Smooth muscle cell (in vitro differentiated cells): ENCODE measurements around the gene KCNH8. TPM values are rescaled to one million over a fixed set of nuclear protein-coding genes. Genes with fewer than 3 reads are reported as not detected.

ENCODE experiments used
- DNase-seq: peaks from one replicate; lab custom pipeline; 2025; ENCODE audit not compliant: unreplicated experiment; lab: John Stamatoyannopoulos, UW
- H2AFZ ChIP-seq: fragments of 200-600 bp; sonication (generic); 2 replicates; pipeline ENCODE4 v1.6.0; 2016; ENCODE audit warnings: antibody characterized with exemption, low read depth, mild to moderate bottlenecking
- H3F3A ChIP-seq: fragments of 200-600 bp; sonication (generic); 2 replicates; pipeline ENCODE4 v1.6.0; 2017; ENCODE audit warnings: antibody characterized with exemption, low read depth
- H3K27ac ChIP-seq: fragments of 200-600 bp; sonication (generic); 2 replicates; pipeline ENCODE4 v1.5.1; 2016; ENCODE audit warnings: low read depth, mild to moderate bottlenecking
- H3K27me3 ChIP-seq: fragments of 200-600 bp; sonication (generic); 2 replicates; pipeline ENCODE4 v1.6.1; 2016; ENCODE audit warnings: low read depth, mild to moderate bottlenecking
- H3K36me3 ChIP-seq: fragments of 200-600 bp; sonication (generic); 2 replicates; pipeline ENCODE4 v1.5.1; 2016; ENCODE audit warnings: low read depth
- H3K4me1 ChIP-seq: fragments of 200-600 bp; sonication (generic); 2 replicates; pipeline ENCODE4 v1.5.1; 2016; ENCODE audit warnings: low read depth
- H3K4me2 ChIP-seq: fragments of 200-600 bp; sonication (generic); 2 replicates; pipeline ENCODE4 v1.6.0; 2016; ENCODE audit warnings: mild to moderate bottlenecking
- H3K4me3 ChIP-seq: fragments of 200-600 bp; sonication (generic); 2 replicates; pipeline ENCODE4 v1.5.1; 2016; ENCODE audit warnings: mild to moderate bottlenecking
- H3K79me2 ChIP-seq: fragments of 200-600 bp; sonication (generic); 2 replicates; pipeline ENCODE4 v1.6.0; 2016; ENCODE audit warnings: low read depth, mild to moderate bottlenecking
- H3K9ac ChIP-seq: fragments of 200-600 bp; sonication (generic); 2 replicates; pipeline ENCODE4 v1.6.0; 2016; ENCODE audit warnings: low read depth
- H3K9me3 ChIP-seq: fragments of 200-600 bp; sonication (generic); replicated peaks from 2 replicates; pipeline ENCODE4 v1.5.1; 2016; ENCODE audit warnings: low read depth
- H4K20me1 ChIP-seq: fragments of 200-600 bp; sonication (generic); 2 replicates; pipeline ENCODE4 v1.6.0; 2016; ENCODE audit warnings: low read depth
- WGBS: methylation state at CpG from one replicate; pipeline ENCODE4 v1.1.7; 2016; ENCODE audit warnings: low lambda C conversion rate; 5-methylcytosine and 5-hydroxymethylcytosine counted together
- polyA plus RNA-seq: library from polyadenylated mRNA; unstranded; fragments of >200 nt; fragmentation: Nextera tagmentation; extraction: Ambion mirVana; gene quantifications from 2 replicates; pipeline ENCODE4 v1.2.1, GENCODE V29; 2016
- total RNA-seq: library from RNA; depleted of rRNA; stranded (reverse); fragments of >200 nt; gene quantifications from 2 replicates; pipeline ENCODE4 v1.2.3, GENCODE V29; 2014
- TF ChIP-seq, protein P1 (sequence below): fragments of 200-600 bp; sonication (generic); IDR thresholded peaks from 2 replicates; pipeline ENCODE4 v1.5.1; 2017; ENCODE audit warnings: borderline replicate concordance, mild to moderate bottlenecking, antibody characterized with exemption; ENCODE audit not compliant: insufficient read depth, poor library complexity, severe bottlenecking

The KCNH8 gene
- total and polyA plus RNA-seq, 2 experiments from 2014 or later, result 0.05 to 2.9 TPM

DNA sequence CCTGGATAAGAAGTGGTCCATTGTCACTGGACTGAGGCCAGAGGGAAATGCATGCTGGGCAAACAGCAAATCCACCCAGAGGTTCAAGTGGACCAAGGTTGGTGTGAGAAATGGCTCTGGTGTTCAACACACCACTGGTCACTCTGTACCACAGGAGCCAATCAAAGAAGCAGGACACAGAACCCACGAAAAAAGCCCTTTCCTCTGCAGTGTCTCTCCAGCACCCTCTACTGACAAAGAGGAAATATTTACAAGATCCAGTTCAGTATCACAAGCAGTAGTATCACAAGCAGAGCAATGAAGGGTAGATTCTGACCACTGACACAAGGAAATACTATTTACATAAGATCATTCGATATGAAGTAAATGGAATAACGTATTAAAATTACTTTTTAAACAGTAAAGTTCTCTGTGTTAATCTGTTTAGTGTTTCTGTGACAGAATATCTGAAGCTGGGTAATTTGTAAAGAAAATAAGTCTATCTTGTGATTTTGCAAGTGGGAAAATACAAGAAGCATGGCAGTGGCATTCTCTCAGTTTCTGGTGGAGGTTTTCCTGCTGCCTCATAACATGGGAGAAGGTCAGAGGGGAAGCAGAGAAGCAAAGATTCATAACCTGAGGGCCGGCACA, 395.0 kb downstream of the KCNH8 start:
- Histone ChIP-seq H3K27me3 (no peaks in the 10 kb centered on the region), H3K9ac (no peak overlapping the region), H3F3A (no peaks in the 10 kb centered on the region), H4K20me1 (no peaks in the 10 kb centered on the region), H3K36me3 (no peaks in the 10 kb centered on the region), H2AFZ (no peak overlapping the region), H3K4me3 (no peak overlapping the region), H3K4me1 (peaks cover 12% of the 10 kb centered on the region), H3K27ac (no peak overlapping the region), H3K9me3 (no peaks in the 10 kb centered on the region), H3K4me2 (no peak overlapping the region), H3K79me2 (no peaks in the 10 kb centered on the region)
- TF ChIP-seq, protein P1, sequence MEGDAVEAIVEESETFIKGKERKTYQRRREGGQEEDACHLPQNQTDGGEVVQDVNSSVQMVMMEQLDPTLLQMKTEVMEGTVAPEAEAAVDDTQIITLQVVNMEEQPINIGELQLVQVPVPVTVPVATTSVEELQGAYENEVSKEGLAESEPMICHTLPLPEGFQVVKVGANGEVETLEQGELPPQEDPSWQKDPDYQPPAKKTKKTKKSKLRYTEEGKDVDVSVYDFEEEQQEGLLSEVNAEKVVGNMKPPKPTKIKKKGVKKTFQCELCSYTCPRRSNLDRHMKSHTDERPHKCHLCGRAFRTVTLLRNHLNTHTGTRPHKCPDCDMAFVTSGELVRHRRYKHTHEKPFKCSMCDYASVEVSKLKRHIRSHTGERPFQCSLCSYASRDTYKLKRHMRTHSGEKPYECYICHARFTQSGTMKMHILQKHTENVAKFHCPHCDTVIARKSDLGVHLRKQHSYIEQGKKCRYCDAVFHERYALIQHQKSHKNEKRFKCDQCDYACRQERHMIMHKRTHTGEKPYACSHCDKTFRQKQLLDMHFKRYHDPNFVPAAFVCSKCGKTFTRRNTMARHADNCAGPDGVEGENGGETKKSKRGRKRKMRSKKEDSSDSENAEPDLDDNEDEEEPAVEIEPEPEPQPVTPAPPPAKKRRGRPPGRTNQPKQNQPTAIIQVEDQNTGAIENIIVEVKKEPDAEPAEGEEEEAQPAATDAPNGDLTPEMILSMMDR, result peak; percentile 45
- DNase-seq, result no peak
- WGBS, result 32% methylated on average over 4 of the region's 4 CpGs

- Histone ChIP-seq H3K9me3 (no peaks in the 10 kb centered on the region), H4K20me1 (no peaks in the 10 kb centered on the region), H3K36me3 (no peaks in the 10 kb centered on the region), H3K4me3 (no peak overlapping the region), H3K4me2 (no peak overlapping the region), H3F3A (no peaks in the 10 kb centered on the region), H3K27me3 (no peaks in the 10 kb centered on the region), H3K9ac (no peak overlapping the region), H2AFZ (no peak overlapping the region), H3K79me2 (no peaks in the 10 kb centered on the region), H3K4me1 (peaks cover 12% of the 10 kb centered on the region), H3K27ac (no peak overlapping the region)
- DNase-seq, result no peak
- TF ChIP-seq, protein P1, result no peak
- WGBS, result 75% methylated on average over 2 of the region's 2 CpGs
These were observed 399.6 kb downstream of the KCNH8 start for GRCh38 chr3:19547665-19548464.

GRCh38 chr3:19559724-19560442, 411.6 kb downstream of the KCNH8 start:
- Histone ChIP-seq H3K9me3 (no peaks in the 10 kb centered on the region), H3K4me2 (no peak overlapping the region), H4K20me1 (no peaks in the 10 kb centered on the region), H3K9ac (no peak overlapping the region), H3K36me3 (no peaks in the 10 kb centered on the region), H3K27ac (no peak overlapping the region), H2AFZ (no peak overlapping the region), H3K79me2 (no peaks in the 10 kb centered on the region), H3K27me3 (no peaks in the 10 kb centered on the region), H3F3A (no peaks in the 10 kb centered on the region), H3K4me3 (no peak overlapping the region), H3K4me1 (no peaks in the 10 kb centered on the region)
- WGBS, result 93% methylated on average over 4 of the region's 4 CpGs
- DNase-seq, result no peak
- TF ChIP-seq, protein P1, result no peak
